Measurements from ENCODE around the gene CCDC88C. TPM values are rescaled to one million over a fixed set of nuclear protein-coding genes. Genes with fewer than 3 reads are reported as not detected.

CCDC88C gene
- total RNA-seq, 1 donor: 0.36 TPM

DNA sequence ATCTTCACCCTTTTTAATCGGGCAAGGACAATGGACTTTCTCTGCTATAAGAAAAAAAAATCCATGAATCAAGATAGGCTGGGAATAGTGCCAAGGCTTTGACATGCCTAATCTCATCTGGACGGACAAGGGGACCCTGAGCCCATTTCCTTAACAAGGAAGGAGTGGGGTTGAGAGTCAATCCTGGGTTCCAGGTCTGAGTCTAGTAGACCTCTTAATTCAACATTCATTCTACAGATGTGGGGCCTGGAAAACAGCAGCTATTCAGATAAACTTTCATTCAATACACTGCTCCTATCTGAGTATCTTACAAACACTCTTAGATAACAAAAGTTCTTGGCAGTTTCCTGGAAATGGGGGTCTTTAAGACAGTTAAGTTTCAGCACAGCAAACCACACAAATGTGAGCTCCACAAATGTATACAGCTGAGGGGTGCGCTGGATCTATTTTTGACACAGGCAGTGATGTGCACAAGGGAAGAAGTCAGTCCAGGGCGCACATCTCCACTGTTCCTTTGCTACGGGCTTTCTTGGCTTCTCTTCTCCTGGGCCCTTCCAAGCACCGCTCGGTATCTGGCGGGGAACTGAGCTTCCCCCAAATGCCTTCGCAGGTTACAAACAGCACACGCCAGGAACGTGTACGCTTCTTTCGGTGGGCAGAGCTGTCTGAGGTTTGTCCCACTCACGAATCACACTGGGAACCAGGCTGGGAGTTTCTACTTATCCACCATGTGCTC is 90.9 kb downstream of the CCDC88C start:
- Histone ChIP-seq H3K79me2 (ENCODE audit: insufficient read depth, low read length) (no peaks in the 10 kb centered on the region), H3K9me3 (ENCODE audit: low read depth, low read length) (no peaks in the 10 kb centered on the region), H3K4me2 (ENCODE audit: insufficient read depth, low read length) (no peak overlapping the region), H3K4me1 (ENCODE audit: insufficient read depth, low read length) (peaks cover 10% of the 10 kb centered on the region), H3K36me3 (ENCODE audit: insufficient read depth, low read length) (no peaks in the 10 kb centered on the region), H4K20me1 (ENCODE audit: insufficient read depth, low read length) (no peaks in the 10 kb centered on the region), H3K27me3 (ENCODE audit: insufficient read depth, low read length) (no peaks in the 10 kb centered on the region), H3K4me3 (ENCODE audit: insufficient read depth, low read length) (no peak overlapping the region), H3K27ac (ENCODE audit: low read depth, low read length) (no peak overlapping the region), H2AFZ (ENCODE audit: low read length) (no peak overlapping the region)
- DNase-seq (ENCODE audit: insufficient read length, low spot score, missing footprints): peak; percentile 61
- TF ChIP-seq, protein P1, sequence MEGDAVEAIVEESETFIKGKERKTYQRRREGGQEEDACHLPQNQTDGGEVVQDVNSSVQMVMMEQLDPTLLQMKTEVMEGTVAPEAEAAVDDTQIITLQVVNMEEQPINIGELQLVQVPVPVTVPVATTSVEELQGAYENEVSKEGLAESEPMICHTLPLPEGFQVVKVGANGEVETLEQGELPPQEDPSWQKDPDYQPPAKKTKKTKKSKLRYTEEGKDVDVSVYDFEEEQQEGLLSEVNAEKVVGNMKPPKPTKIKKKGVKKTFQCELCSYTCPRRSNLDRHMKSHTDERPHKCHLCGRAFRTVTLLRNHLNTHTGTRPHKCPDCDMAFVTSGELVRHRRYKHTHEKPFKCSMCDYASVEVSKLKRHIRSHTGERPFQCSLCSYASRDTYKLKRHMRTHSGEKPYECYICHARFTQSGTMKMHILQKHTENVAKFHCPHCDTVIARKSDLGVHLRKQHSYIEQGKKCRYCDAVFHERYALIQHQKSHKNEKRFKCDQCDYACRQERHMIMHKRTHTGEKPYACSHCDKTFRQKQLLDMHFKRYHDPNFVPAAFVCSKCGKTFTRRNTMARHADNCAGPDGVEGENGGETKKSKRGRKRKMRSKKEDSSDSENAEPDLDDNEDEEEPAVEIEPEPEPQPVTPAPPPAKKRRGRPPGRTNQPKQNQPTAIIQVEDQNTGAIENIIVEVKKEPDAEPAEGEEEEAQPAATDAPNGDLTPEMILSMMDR (IDR thresholded peaks at IDR 0.05; ENCODE audit: extremely low read depth, low read depth, low read length): no peak

DNA sequence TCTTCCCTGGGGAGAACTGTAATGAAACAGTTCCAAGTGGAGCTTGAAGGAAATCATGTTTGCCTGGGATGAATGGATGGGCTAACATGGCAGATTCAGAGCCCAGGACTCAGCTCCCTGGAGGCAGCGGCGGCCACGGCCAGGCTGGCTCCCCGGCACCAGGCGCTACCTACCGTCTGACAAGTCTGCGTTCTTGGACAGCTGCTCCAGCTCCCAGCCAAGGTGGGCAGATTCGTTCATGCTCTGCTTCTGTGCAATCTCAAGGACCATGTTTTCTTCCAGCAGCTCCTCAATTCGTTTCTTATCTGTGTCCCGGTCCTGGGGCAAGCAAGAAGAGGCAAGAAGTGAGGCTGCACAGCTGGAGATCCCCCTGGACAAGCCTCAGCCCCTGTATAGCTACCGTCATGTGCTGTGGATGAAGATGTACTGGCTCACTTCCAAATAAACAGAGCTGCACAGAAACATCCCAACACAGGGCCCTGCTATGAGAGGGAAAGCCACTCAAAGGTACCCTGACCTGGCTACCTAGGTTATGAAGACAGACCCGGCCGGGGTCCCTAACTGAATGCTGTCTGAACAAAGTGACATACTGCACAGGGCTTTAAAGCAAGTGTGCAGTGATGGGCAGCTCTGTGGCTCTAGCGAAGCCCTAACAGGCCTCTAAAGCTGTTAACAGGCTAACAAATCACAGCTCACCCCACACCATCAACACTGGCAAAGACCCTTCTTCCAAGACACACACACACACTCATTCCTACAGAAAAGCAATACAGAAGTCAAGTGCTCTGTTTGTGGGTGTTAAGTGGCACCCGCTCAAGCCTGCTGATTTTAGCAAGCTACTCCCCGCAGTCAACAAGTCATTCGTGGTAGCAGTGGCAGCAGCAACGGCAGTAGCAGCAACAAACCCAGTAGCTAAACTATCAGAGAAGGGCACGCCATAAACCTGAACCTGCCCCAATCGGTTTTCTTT is 92.7 kb downstream of the CCDC88C start:
- peaks cover 10% of the 10 kb centered on the region for H3K4me1 ChIP-seq (ENCODE audit: insufficient read depth, low read length)
- no peaks in the 10 kb centered on the region for H3K79me2 ChIP-seq (ENCODE audit: insufficient read depth, low read length)
- H4K20me1 ChIP-seq (ENCODE audit: insufficient read depth, low read length): no peaks in the 10 kb centered on the region
- H3K36me3 ChIP-seq (ENCODE audit: insufficient read depth, low read length): no peaks in the 10 kb centered on the region
- TF ChIP-seq, protein P1 (IDR thresholded peaks at IDR 0.05; ENCODE audit: extremely low read depth, low read depth, low read length): no peak
- H3K9me3 ChIP-seq (ENCODE audit: low read depth, low read length): no peaks in the 10 kb centered on the region
- peak overlapping the region; percentile 84 for H3K4me2 ChIP-seq (ENCODE audit: insufficient read depth, low read length)
- peak overlapping the region; percentile 80 for H3K4me3 ChIP-seq (ENCODE audit: insufficient read depth, low read length)
- peak overlapping the region; percentile 83 for H2AFZ ChIP-seq (ENCODE audit: low read length)
- DNase-seq (ENCODE audit: insufficient read length, low spot score, missing footprints): peak; percentile 29
- H3K27ac ChIP-seq (ENCODE audit: low read depth, low read length): no peak overlapping the region
- H3K27me3 ChIP-seq (ENCODE audit: insufficient read depth, low read length): no peaks in the 10 kb centered on the region

DNA sequence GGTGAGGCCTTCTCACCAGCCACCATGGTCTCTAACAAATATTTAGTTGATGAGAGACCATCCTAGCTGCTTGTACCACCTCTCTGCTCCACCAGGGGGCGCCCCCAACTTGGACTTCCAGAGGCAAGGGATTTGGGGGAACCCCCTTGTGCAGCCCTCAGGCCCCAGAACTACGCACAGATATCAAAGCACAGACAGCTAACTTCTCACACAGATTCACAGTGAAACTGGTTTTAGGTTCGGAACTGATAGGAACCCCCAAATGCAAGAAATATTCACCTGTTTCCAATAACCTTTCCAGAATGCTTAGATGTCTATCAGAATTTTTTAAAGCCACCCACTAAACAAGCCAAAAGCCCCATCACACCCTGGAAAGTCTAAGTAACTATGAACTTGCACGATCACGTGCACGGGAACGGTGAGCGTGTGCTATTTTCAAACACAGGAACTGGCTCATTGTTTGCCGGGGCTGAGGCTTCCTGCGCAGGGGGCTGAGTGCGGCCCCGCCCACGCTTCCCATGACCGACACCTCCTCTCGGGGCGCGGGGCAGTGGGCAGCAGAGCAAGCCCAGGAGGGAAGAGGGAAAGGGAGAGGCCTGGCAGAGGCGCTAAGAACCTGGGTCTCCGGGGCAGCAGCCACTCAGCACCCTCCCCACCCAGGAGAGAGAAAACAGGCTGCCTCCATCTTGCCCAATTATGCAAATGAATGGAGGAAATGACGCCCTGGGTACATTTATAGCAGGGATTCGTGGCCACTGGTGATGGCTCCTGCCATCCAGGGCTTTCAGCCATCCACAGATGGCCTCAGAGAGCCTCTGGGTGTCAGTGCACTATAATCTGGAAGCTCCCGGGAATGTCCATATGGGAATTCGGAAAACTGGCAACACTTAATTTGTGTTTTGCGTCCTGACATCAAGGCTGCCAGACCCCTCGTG is 93.7 kb downstream of the CCDC88C start:
- no peaks in the 10 kb centered on the region for H3K9me3 ChIP-seq (ENCODE audit: low read depth, low read length)
- TF ChIP-seq, protein P1 (IDR thresholded peaks at IDR 0.05; ENCODE audit: extremely low read depth, low read depth, low read length): peak; percentile 98
- DNase-seq (ENCODE audit: insufficient read length, low spot score, missing footprints): peak; percentile 93
- peak overlapping the region; percentile 84 for H3K4me2 ChIP-seq (ENCODE audit: insufficient read depth, low read length)
- H3K4me1 ChIP-seq (ENCODE audit: insufficient read depth, low read length): peaks cover 10% of the 10 kb centered on the region
- H3K36me3 ChIP-seq (ENCODE audit: insufficient read depth, low read length): no peaks in the 10 kb centered on the region
- no peaks in the 10 kb centered on the region for H4K20me1 ChIP-seq (ENCODE audit: insufficient read depth, low read length)
- peak overlapping the region; percentile 80 for H3K4me3 ChIP-seq (ENCODE audit: insufficient read depth, low read length)
- no peaks in the 10 kb centered on the region for H3K27me3 ChIP-seq (ENCODE audit: insufficient read depth, low read length)
- no peaks in the 10 kb centered on the region for H3K79me2 ChIP-seq (ENCODE audit: insufficient read depth, low read length)
- peak overlapping the region; percentile 83 for H2AFZ ChIP-seq (ENCODE audit: low read length)
- H3K27ac ChIP-seq (ENCODE audit: low read depth, low read length): peak overlapping the region; percentile 51

Measured in osteoblast (primary cell).